DMS79 treated with DMSO at 0.1 percent for 48 hours (cell line): Measurements from ENCODE around the gene TMEM108.

Source experiments
- DNase-seq: peaks from one replicate; lab custom pipeline; 2025; lab: John Stamatoyannopoulos, UW

TMEM108 gene

DNA sequence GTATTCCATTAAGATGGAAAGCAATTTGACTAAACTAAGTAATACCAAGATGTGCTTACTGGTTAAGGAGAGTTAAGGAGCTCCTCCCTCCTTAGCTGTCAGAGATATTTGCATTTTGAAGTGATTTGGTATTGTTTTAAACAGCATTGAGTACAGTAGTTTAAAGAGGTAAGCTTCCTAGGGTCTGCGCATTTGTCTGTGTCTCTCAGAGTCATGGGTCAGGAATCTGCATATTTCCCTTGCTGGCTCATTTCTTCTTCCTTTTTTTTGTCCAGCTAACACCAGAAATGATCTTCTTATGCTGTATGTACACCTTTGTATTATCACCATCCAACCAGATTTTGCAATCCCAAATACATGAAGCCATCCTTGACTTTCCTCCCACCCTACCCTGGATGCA, 198.7 kb downstream of the TMEM108 start:
- DNase-seq, result no peak

DNA sequence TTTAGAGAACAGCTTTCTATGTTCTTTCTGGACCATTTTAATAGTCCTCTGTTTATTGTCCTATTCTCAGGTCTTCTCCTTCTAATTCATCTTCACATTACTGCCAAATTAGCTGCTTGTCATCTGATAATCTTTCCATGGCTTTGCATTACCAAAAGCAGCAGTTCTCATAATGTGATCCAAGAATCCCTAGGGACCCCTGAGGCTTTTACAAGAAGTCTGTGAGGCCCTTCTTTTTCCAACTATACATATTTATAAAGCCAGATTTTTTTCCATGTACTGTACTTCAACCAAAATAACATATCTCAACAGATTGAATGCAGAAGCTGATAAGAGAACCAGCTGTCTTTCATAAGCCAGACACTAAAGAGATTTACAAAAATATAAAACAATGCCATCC, 199.2 kb downstream of the TMEM108 start:
- DNase-seq, result no peak

DNA sequence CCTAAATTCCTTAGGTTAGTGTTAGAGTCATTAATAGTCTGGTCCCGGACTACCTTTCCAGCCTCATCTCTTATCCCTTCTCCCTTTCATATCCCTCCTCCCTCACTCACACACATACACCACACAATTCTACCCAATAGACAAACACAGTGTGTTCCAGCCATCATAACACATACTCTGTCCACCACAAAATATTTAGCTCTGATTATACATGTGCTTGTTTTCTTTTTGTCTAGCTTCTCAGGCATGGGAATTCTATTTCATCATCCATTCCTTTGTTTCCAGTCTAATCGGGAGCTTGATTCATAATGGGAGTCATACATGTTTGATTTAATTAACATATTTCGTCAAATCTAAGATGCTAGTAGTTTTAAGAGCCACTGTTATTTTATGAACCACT, 199.8 kb downstream of the TMEM108 start:
- DNase-seq, result no peak

DNA sequence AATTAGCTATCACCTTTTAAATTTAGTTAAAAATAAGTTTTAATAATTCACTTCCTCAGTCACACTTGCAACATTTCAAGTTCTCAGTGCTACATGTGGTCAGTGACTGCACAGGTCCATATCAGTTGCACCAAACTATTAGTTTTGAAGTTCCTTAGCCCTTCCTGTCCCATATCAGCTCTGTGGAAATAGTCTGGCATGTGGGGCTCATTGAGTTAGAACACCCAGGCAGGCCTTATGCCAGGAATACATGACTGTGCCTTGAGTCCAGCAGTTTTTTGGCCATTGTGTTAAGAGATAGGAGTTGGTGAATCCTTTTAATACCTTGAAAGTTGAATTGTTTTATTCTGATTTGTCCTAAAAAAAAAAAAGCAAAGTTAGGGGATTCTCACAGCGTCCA, 207.9 kb downstream of the TMEM108 start:
- DNase-seq, result no peak

DNA sequence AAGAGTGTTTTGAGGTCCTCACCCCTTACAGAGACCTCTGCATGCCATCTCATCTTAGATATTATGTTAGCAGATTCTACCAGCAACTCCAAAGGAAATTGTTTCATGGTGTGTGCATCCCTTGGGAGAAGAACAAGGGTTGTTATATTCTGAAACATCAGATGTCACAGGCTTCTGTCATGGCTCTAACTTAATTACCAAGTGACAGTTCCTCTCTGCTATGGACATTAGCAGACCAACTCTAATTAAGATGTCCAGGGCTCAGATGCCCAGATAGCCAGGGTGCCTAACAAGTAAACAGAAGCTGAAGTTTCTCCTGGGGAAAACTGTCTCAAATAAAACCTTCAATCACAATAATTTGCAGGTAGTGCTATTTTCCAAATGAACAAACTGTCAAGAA, 208.6 kb downstream of the TMEM108 start:
- no peak for DNase-seq

DNA sequence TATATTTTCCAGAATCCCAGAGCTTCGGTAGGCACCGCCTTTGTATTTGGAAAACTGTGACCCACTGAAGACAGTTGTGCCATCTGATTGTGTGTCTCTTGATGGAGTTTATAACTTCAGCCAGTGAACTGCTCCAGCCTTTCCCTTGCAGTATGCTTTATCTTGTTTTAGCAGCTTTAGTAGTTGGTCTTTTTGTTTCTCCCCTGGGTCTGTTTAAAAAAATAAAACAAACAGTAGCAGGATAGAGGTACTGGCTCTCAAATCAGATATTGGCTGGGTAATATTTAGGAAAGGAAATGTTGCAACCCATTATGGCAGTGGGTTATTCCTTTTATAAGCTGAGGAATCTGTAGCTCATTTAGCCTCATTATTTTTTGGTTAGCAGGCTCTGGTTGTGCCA, 210.2 kb downstream of the TMEM108 start:
- DNase-seq, result no peak

DNA sequence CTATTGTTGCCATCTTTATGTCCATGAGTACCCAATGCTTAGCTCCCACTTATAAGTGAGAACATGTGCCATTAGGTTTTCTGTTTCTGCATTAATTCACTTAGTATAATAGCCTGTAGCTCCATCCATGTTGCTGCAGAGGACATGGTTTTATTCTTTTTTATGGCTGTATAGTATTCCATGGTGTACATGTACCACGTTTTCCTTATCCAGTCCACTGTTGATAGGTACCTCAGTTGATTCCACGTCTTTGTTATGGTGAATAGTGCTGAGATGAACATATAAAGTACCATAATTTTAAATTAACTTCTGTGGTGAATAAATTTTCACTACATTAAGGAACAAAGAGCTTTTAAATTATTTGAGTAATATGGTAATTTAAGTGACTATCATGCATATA, 211.3 kb downstream of the TMEM108 start:
- DNase-seq, result no peak

DNA sequence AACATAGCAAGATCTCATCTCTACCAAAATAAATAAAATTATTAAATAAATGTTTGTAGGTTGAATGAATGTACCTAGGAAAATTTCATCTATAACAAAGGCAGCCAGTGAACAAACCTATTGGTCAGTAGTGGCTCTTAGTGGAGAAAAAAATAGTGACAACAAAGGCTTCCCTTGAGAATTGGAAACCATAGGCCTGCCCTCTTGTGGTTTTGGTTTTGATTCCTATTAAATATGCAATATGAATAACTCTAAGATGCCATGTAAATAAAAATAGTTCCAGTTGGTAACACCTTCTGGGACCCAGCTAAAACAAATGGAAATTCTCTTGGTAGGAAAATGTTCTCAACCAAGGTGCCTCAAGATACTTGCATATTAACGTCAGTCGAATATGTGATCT, 216.0 kb downstream of the TMEM108 start:
- no peak for DNase-seq

DNA sequence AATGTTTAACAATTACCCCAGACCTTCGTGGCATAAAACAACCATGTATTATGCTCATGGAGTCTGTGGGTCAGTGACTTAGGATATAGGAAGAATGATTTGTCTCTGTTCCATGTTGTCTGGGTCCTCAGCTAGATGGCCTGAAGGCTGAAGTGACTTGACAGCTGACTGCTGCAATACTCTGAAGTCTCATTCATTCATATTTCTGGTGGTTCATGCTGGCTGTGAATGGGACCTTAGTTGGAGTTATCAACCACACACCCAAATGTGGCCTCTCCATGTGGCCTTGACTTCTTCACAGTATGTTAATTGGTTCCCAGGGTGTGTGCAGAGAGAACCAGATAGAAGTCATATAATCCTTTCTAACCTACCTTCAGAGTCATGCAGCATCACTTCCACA, 216.5 kb downstream of the TMEM108 start:
- DNase-seq, result no peak

DNA sequence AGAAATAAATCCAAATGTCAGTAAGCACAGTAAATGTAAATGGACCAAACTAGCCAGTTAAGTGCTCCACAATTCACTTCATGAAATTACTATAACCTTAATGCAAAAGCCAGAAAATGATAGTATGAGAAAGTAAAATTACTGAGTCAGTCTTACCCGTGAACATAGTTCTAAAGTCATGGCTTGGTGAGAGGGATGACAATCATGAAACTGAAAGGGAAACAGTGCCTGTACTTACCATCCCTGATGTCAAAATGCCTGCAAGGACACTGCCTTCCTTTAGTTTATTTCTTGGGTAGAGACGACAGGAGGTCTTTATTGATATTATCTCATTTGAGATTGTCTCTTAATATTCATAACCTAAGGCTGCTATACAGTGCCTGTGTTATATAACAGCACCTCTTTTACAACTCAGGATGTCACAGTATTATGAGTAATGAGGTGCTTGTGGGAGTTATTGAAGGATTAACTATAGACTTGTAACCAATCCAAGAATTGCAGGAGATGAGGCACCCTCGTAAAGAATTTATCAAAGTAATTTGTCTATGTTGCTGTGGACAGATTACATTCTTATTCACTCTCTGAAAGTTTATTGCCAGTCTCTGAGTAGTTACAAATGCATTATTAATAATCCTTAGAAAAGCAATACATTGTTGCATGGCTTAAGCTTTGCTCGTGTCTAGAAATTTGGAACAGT, 218.7 kb downstream of the TMEM108 start:
- DNase-seq, result no peak

DNA sequence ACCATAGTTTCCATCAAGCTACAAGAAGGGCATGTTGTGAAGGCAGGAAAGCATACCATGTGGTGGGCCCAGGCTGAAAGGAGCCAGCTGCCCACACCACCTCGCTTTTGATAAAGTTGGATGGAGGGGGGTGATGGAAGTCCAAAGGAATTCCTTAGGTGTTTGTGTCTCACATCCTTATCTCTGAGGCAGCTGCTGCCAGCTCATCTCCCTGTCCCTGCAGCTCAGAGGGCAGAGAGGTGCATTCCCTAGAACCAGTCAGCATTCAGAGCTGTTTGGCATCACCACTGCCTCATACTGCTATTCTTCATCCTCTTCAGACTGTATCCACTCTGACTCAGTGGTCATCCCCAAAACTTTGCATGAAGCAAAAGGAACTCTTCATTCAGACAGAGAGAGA, 220.2 kb downstream of the TMEM108 start:
- no peak for DNase-seq

DNA sequence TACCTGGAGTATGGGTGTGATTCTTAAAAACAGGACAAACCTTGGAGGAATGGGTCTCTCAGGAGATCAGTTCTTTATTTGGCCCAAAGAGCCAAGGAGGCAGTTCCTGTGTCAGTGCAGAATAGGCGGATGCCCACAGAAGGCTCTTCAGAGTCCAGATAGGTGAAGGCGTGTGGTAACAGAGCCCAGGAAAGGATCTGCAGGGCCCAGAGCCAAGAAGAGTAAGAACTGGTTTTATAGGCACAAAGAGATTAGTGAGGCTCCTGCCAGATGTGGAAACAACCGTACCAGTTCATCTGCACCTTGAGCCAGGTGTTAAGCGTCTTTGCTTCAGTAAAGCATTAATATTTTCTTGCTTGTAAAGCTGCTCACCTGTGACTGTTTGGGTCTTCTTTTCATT, 221.6 kb downstream of the TMEM108 start:
- peak; percentile 28 for DNase-seq

DNA sequence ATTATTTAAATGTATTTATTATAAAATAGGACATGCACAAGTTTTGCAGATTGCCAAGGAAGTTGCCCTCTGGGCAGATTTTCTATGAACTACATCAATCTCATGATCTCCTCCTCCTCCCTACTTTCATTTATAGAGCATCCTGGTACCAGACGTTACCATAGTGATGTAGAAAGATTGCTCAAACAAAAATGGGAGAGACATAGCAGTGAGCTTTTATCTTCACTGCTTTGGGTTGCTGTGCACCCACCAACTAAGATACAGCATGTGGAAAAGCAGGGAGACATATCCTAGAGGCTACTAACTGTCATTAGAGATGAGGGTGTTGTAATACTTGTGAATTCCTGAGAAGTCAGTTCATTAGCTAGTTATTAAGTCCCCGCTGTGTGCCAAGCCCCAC, 224.1 kb downstream of the TMEM108 start:
- DNase-seq, result no peak

DNA sequence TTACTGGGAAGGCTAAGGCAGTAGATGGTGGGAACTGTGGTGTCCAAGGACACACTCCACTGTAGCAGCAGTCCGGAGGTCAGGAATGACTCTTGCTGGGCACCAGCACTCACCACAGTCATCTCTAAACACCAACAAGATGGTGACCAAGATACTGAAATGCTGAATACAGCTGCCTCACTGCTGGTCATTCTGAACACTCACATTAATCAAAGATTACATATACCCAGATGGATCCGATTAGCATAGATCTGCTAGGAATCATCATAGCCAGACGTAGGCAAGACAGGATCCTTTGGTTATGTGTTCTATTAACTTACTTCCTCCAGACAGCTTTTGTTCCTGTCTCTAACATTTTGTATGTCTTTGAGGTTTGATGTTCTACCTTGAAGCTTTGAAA, 226.7 kb downstream of the TMEM108 start:
- DNase-seq, result no peak

DNA sequence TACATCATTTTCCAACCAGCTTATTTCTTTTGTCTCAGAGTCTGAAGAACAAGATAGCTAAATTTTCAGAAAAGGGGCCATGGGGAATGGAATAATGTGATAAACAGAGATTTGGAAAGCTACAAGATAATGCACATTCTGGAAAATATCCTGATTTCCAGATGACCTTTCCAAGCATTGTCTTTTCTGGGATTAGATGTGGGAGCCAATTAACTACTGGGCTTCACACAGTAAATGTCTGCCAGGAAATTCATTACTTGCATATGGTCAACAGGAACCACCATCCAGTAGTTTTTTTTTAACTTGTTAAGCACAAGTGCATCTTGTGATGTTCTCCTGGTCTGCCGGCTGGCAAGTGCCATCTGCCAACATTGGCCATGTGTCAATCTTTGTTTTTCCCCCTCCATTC, 230.5 kb downstream of the TMEM108 start:
- peak; percentile 61 for DNase-seq

DNA sequence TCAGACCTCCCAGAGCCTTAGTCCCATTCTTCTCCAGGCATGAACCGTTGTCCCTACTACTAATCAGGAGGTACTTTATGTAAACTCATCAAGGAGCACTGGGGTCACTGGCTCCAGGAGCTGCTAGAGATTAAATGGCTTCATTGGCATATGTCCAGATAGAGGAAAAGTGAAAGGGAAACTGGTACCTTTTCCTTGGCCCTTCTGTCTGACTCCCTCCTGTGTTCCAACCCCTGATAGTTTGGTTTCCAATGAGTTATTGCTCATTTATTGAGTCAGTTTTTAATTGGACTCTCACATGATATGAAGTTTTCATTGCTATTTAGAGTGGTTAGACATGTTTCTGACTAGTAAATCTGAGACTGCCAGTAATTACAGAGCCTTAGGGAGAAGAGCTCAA, 231.2 kb downstream of the TMEM108 start:
- peak; percentile 94 for DNase-seq

DNA sequence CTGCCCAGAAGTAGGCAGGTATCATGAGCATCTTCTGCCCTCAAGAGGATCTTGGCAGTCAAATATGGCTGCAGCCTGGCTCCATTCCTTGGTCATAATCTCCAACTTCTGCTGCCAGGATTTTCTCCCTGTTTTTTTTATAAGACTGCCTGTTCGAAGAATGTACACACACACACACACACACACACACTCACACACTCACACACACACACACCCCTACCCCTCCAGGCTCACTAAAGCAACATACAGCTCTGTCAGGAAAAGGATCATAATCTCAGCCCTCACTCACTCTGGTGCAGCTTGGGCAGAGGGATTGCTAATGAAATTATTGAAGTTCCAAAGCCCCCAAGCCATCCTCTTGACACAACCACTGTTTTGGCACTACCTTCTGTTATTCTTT, 232.4 kb downstream of the TMEM108 start:
- DNase-seq, result no peak

DNA sequence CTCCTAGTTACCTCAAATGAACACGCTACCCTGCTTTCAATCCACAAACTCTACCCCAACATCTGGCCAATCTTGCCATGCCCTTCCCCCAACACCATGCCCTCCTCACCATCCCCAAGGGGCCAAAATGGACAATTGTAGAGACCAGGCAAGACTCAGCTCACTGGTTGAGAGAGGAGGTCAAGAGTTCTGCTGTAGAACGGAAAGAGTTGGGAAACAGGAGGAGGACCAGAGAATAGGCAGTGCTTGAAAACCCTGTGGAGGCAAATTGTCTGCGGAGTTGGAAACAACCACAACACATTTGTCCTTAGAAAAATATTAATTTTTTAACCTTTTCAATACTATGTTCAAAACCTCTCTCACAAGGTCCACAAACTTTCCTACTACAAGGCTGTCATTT, 232.9 kb downstream of the TMEM108 start:
- DNase-seq, result no peak

DNA sequence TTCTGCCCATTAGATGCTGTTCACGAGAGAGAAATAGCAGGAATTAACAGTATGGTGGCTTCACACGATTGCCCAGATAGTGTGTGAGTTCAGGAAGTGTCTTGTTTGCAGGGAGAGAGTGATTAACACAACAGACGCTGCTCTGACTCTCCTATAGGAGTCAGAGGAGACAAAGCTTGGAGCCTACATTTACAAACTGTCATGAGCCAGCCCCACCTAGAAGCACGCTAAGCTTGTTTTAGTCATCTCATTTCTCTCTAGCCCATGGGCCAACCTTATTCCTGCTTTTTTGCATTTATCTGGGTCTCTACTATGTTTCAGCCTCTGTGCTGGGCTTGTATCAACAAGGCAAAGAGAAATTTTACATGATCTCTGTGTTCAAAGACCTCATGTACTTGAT, 233.3 kb downstream of the TMEM108 start:
- DNase-seq, result no peak

DNA sequence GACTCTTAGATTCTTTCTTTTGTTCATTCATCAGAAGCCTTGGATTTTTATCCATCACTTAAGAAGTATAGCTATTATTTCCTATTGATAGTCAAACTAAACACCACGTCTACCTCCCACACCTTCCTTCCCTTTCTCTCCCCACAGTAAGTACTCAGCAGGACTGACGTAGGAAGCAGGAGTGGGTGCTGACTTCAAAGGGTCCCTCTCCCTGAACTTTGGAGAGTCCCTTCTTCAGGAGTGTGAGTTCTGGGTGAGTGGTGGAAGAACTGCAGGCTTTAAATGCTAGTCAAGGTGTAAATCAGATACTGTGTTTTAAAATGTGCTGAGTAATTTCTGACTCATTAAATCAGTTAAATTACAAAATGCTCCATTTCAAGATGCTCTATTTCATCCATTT, 235.2 kb downstream of the TMEM108 start:
- no peak for DNase-seq

DNA sequence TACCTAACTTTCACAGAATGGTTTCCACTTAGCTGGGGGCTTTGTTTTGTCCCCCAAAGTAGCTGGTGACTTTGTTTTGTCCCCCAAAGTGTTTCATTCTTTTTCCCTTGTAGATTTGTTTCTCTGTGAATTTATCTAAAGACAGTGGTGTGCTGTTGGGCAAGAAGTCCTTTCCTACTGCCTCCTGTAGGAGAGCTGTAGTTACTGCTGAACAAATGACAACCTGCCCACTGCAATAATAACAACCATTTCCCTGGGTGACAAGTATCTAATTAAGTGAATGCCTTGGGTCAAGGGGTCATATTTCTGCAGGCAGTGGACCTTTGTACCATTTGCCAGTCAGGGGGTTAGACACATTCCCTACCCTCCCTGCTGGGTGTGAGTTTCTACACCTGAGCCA, 236.3 kb downstream of the TMEM108 start:
- DNase-seq, result no peak

DNA sequence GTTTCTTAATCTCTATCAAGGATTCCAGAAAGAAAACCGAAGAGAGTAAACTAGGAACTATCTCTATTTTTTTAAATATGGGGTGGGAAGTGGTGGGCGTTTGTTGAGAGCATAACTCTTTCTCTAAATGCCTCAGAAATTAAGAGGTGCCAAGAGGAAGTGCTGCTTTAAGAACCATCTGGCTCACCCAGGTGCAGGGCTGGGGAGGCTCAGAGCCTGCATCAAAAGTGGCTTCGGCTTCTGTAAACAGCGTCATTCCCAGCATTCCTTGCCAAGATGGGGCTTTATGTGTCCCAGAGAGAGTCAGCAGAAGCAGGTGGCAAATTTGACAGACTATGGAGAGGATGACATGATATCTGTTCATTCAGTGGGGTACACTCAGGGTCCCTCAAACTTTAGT, 238.4 kb downstream of the TMEM108 start:
- no peak for DNase-seq

DNA sequence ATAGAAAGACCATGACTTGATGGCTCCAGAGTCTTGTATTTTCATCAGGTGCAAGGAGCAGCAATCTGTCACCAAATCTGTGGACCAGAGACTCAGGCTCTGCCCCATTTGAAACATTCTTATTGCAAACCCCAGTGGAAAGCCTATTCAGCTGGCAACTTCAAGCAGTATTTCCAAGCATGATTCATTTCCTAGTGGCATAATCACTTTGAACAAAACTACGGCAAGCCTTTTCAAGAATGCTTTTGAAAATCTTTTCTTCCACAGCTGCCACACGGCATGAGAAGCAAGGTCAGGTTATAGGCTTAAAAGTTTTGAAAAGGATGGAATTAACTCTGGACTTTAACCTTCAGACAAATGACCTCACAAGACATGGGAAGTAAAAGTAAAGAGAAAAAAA, 239.6 kb downstream of the TMEM108 start:
- DNase-seq, result no peak

DNA sequence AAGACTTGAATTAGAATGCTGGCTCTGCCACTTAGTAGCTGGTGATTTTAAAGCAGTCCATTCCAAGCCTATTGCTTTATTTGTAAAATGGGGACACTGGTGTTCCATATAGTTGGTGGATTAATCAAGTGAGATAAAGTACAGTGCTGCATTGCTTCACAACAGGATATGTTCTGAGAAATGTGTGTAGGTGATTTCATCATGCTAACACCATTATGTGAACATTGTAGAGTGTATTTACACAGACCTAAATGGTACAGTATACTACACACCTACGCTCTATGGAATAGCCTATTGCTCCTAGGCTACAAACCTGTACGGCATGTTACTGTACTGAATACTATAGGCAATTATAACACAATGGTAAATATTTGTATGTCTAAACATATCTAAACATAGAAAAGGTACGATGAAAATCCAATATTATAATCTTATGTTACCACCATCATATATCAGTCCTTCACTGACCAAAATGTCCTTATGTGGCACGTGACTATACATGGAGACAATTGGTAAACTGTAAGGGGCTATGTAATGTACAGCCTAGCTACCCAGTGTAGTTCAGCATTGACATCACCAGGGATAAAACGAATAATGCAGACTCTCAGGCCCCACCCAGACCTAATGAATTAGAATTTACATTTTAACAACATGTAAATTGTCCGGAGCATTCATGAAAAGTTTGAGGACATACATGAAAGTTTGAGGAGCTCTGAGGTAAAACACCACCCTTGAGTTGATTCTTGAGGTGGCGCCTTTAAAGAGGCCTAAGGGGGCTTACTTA, 240.3 kb downstream of the TMEM108 start:
- no peak for DNase-seq
